Measurements from ENCODE around the gene DMD. TPM values are rescaled to one million over a fixed set of nuclear protein-coding genes. Genes with fewer than 3 reads are reported as not detected.

DMD gene
- total RNA-seq, 2 experiments from 2014 or later = 0.20 to 0.47 TPM

GRCh38 chrX:31340587-31340986, 1870.8 kb downstream of the DMD start:
- H3K4me3 Mint-ChIP-seq = no peak overlapping the region
- no peak for DNase-seq
- ATAC-seq (ENCODE audit: poor library complexity) = no peak
- no peaks in the 10 kb centered on the region for H3K4me1 Mint-ChIP-seq (ENCODE audit: low read depth)
- intact Hi-C loops (cut with DNase I, micrococcal nuclease) = no loop called here
- Histone ChIP-seq H3K4me3 (ENCODE audit: low read length) (no peak overlapping the region), H3K4me1 (ENCODE audit: insufficient read depth, low read length) (no peaks in the 10 kb centered on the region), H3K36me3 (ENCODE audit: insufficient read depth, low read length) (no peaks in the 10 kb centered on the region), H3K27me3 (ENCODE audit: control insufficient read depth in 1 of 2, insufficient read depth in 2 of 2, low read length in 2 of 2) (no peaks in the 10 kb centered on the region), H3K27ac (ENCODE audit: low read depth in 1 of 2, low read length in 2 of 2) (no peak overlapping the region), H3K9me3 (ENCODE audit: control insufficient read depth in 1 of 2, insufficient read depth in 1 of 2, low read length in 2 of 2) (no peaks in the 10 kb centered on the region)
- POLR2A ChIA-PET = interaction anchor here (0.6 kb wide), 1 partner anchor 38 kb away, joined by 5 read pairs; no protein-coding TSS in a partner anchor
- no peaks in the 10 kb centered on the region for H3K36me3 Mint-ChIP-seq (ENCODE audit: low read depth)
- CTCF ChIA-PET = no interaction called here
- no peaks in the 10 kb centered on the region for H3K9me3 Mint-ChIP-seq
- H3K27ac Mint-ChIP-seq = no peak overlapping the region
- H3K27me3 Mint-ChIP-seq = no peaks in the 10 kb centered on the region
- TF ChIP-seq CTCF (IDR thresholded peaks at IDR 0.05) = no peak

- POLR2A ChIA-PET = no interaction called here
- H3K27me3 ChIP-seq (ENCODE audit: control insufficient read depth in 1 of 2, insufficient read depth in 2 of 2, low read length in 2 of 2) = no peaks in the 10 kb centered on the region
- no peak for DNase-seq
- intact Hi-C loops (cut with DNase I, micrococcal nuclease) = no loop called here
- CTCF ChIA-PET = no interaction called here
- TF ChIP-seq CTCF (IDR thresholded peaks at IDR 0.05) = no peak
- no peaks in the 10 kb centered on the region for H3K4me1 Mint-ChIP-seq (ENCODE audit: low read depth)
- ATAC-seq (ENCODE audit: poor library complexity) = no peak
- H3K4me1 ChIP-seq (ENCODE audit: insufficient read depth, low read length) = no peaks in the 10 kb centered on the region
- no peak overlapping the region for H3K27ac ChIP-seq (ENCODE audit: low read depth in 1 of 2, low read length in 2 of 2)
- no peak overlapping the region for H3K4me3 Mint-ChIP-seq
- no peaks in the 10 kb centered on the region for H3K27me3 Mint-ChIP-seq
- H3K36me3 ChIP-seq (ENCODE audit: insufficient read depth, low read length) = no peaks in the 10 kb centered on the region
- no peak overlapping the region for H3K27ac Mint-ChIP-seq
- H3K9me3 Mint-ChIP-seq = no peaks in the 10 kb centered on the region
- no peaks in the 10 kb centered on the region for H3K9me3 ChIP-seq (ENCODE audit: control insufficient read depth in 1 of 2, insufficient read depth in 1 of 2, low read length in 2 of 2)
- no peaks in the 10 kb centered on the region for H3K36me3 Mint-ChIP-seq (ENCODE audit: low read depth)
- no peak overlapping the region for H3K4me3 ChIP-seq (ENCODE audit: low read length)
Observed at GRCh38 chrX:31338991-31339350, 1872.4 kb downstream of the DMD start.

GRCh38 chrX:31337332-31337731, 1874.0 kb downstream of the DMD start:
- no peaks in the 10 kb centered on the region for H3K27me3 ChIP-seq (ENCODE audit: control insufficient read depth in 1 of 2, insufficient read depth in 2 of 2, low read length in 2 of 2)
- no peaks in the 10 kb centered on the region for H3K36me3 ChIP-seq (ENCODE audit: insufficient read depth, low read length)
- Mint-ChIP-seq H3K4me1 (ENCODE audit: low read depth) (no peaks in the 10 kb centered on the region), H3K36me3 (ENCODE audit: low read depth) (no peaks in the 10 kb centered on the region), H3K4me3 (no peak overlapping the region), H3K27me3 (no peaks in the 10 kb centered on the region), H3K27ac (no peak overlapping the region), H3K9me3 (no peaks in the 10 kb centered on the region)
- ChIA-PET POLR2A (no interaction called here), CTCF (no interaction called here)
- no peaks in the 10 kb centered on the region for H3K4me1 ChIP-seq (ENCODE audit: insufficient read depth, low read length)
- intact Hi-C loops (cut with DNase I, micrococcal nuclease) = no loop called here
- no peak overlapping the region for H3K27ac ChIP-seq (ENCODE audit: low read depth in 1 of 2, low read length in 2 of 2)
- ATAC-seq (ENCODE audit: poor library complexity) (no peak), DNase-seq (no peak)
- H3K9me3 ChIP-seq (ENCODE audit: control insufficient read depth in 1 of 2, insufficient read depth in 1 of 2, low read length in 2 of 2) = no peaks in the 10 kb centered on the region
- no peak overlapping the region for H3K4me3 ChIP-seq (ENCODE audit: low read length)
- TF ChIP-seq CTCF (IDR thresholded peaks at IDR 0.05) = no peak

Data from CD4-positive, alpha-beta T cell (primary cell).